ENCODE measurements around the gene OR2M4. TPM values are rescaled to one million over a fixed set of nuclear protein-coding genes. Genes with fewer than 3 reads are reported as not detected.

Gene OR2M4
- total RNA-seq, 2 donors from 2014 or later, result not detected

DNA sequence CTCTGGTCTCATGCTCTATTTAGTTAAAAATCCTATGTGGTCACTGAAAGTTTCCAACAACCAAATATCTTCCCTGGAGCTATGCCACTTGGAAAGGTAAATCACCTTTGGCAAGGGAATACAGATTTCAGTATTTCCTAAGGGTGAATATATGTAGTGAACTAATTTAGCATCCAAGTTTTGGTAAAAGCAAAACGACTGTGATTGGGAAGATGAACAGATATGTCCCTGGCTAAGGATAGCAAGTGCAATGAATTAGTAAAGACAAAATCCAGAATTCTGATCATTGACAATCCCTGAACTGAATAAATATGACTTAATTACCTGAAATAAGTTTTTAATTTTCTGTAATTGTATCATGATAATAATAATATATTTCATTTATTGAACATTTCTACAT lies 46.7 kb downstream of the OR2M4 start, which contains the start of gene OR2T33:
TSS of gene OR2T33 (minus strand) at position 101 of the 400 bp plus-strand sequence. CDS start 4,162 bp downstream, outside the sequence.
- H3K27me3 Mint-ChIP-seq (ENCODE audit: low read depth), result no peaks in the 10 kb centered on the region
- no peaks in the 10 kb centered on the region for H3K36me3 Mint-ChIP-seq (ENCODE audit: insufficient read depth in 2 of 2)
- ATAC-seq (replicated peaks in 1 of 2), result no peak
- no peak for DNase-seq
- H3K9me3 Mint-ChIP-seq, result peaks cover 2 to 3% of the 10 kb centered on the region in 2 donors
- H3K27ac Mint-ChIP-seq, result no peak within 1 kb of the TSS
- H3K4me3 Mint-ChIP-seq, result no peak within 1 kb of the TSS
- H3K4me1 Mint-ChIP-seq (ENCODE audit: low read depth), result no peaks in the 10 kb centered on the region

- peaks cover 0 to 2% of the 10 kb centered on the region in 2 donors for H3K9me3 Mint-ChIP-seq
- no peak overlapping the region for H3K4me3 Mint-ChIP-seq
- H3K36me3 Mint-ChIP-seq (ENCODE audit: insufficient read depth in 2 of 2), result no peaks in the 10 kb centered on the region
- no peaks in the 10 kb centered on the region for H3K4me1 Mint-ChIP-seq (ENCODE audit: low read depth)
- H3K27ac Mint-ChIP-seq, result no peak overlapping the region
- no peak for DNase-seq
- ATAC-seq (replicated peaks in 1 of 2), result no peak
- no peaks in the 10 kb centered on the region for H3K27me3 Mint-ChIP-seq (ENCODE audit: low read depth)
Observed at GRCh38 chr1:248288391-248288790, 57.2 kb downstream of the OR2M4 start.

Other genes starting within 250 kb of the OR2M4 start
- gene OR2L5, start 217.8 kb upstream of the OR2M4 start, total RNA-seq, result under 1 TPM in 1 of 2 donors, not detected in 1; 0.16 TPM
- gene OR2L2, start 201.3 kb upstream of the OR2M4 start, total RNA-seq, result under 1 TPM; 0.12 to 0.29 TPM
- gene OR2L3, start 184.6 kb upstream of the OR2M4 start, total RNA-seq, result under 1 TPM in 1 of 2 donors, not detected in 1; 0.07 TPM
- gene OR2L13, start 136.2 kb upstream of the OR2M4 start, total RNA-seq, result under 1 TPM; 0.14 to 0.24 TPM
- gene OR2M5, start 86.3 kb upstream of the OR2M4 start, total RNA-seq, result not detected
- gene OR2M2, start 56.6 kb upstream of the OR2M4 start, total RNA-seq, result not detected
- not detected for gene OR2M3, start 34.2 kb upstream of the OR2M4 start, total RNA-seq
- gene OR2T33, start 46.6 kb downstream of the OR2M4 start, total RNA-seq, result not detected
- not detected for gene OR2T12, start 72.0 kb downstream of the OR2M4 start, total RNA-seq
- not detected for gene OR2M7, start 93.2 kb downstream of the OR2M4 start, total RNA-seq
- not detected for gene OR14C36, start 117.4 kb downstream of the OR2M4 start, total RNA-seq
- not detected for gene OR2T4, start 130.2 kb downstream of the OR2M4 start, total RNA-seq
- gene OR2T6, start 144.3 kb downstream of the OR2M4 start, total RNA-seq, result not detected
- gene OR2T1, start 171.6 kb downstream of the OR2M4 start, total RNA-seq, result not detected
- not detected for gene OR2T2, start 214.2 kb downstream of the OR2M4 start, total RNA-seq
- gene OR2T3, start 241.9 kb downstream of the OR2M4 start, total RNA-seq, result not detected

Data from activated T-cell treated with anti-CD3 and anti-CD28 coated beads, Interleukin-2, amount 50 U/mL, for 72 hours (primary cell).